MCF 10A (cell line): ENCODE results near the gene SLC25A40. TPM values are rescaled to one million over a fixed set of nuclear protein-coding genes. Genes with fewer than 3 reads are reported as not detected.

ENCODE experiments used
- BruUV-seq: library from RNA; stranded (reverse); fragments of 400-500 nt; replicated peaks from 2 replicates; lab custom pipeline; 2021; lab: Mats Ljungman, UMichigan
- CTCF ChIA-PET: fragments of 300-600 bp; sonication (Branson Sonifier 250); formaldehyde crosslinking; extraction: SDS; loops from one replicate; lab custom pipeline; 2021; ENCODE audit warnings: antibody characterized with exemption, inconsistent platforms; lab: Yijun Ruan, JAX
- POLR2A ChIA-PET: fragments of 300-600, 350-650 bp; sonication (Branson Sonifier 250); formaldehyde crosslinking; extraction: SDS; loops from one replicate; lab custom pipeline; 2020; ENCODE audit warnings: antibody characterized with exemption, inconsistent platforms; lab: Yijun Ruan, JAX
- DNase-seq: peaks from one replicate; pipeline ENCODE4 v3.0.0-alpha.2; 2018; ENCODE audit not compliant: unreplicated experiment
- H3K27ac Mint-ChIP-seq: one replicate; pipeline ENCODE4 v1.8.0; 2022; ENCODE audit warnings: mild to moderate bottlenecking, low read depth, mixed read lengths; ENCODE audit not compliant: unreplicated experiment
- H3K27me3 Mint-ChIP-seq: one replicate; pipeline ENCODE4 v1.8.0; 2022; ENCODE audit warnings: mixed read lengths; ENCODE audit not compliant: insufficient read depth, unreplicated experiment
- H3K36me3 Mint-ChIP-seq: one replicate; pipeline ENCODE4 v1.8.0; 2022; ENCODE audit warnings: mild to moderate bottlenecking, moderate library complexity, mixed read lengths; ENCODE audit not compliant: insufficient read depth, unreplicated experiment
- H3K4me1 Mint-ChIP-seq: one replicate; pipeline ENCODE4 v1.8.0; 2022; ENCODE audit warnings: mixed read lengths; ENCODE audit not compliant: insufficient read depth, unreplicated experiment
- H3K4me3 Mint-ChIP-seq: one replicate; pipeline ENCODE4 v1.8.0; 2022; ENCODE audit warnings: mild to moderate bottlenecking, moderate library complexity, mixed read lengths; ENCODE audit not compliant: unreplicated experiment
- H3K9me3 Mint-ChIP-seq: one replicate; pipeline ENCODE4 v1.8.0; 2022; ENCODE audit warnings: mixed read lengths; ENCODE audit not compliant: unreplicated experiment
- intact Hi-C: fragments of 100-400 bp; cut with micrococcal nuclease; formaldehyde crosslinking; loops from 2 replicates; pipeline ENCODE4 v1.14.1; 2022
- total RNA-seq: library from RNA; stranded (reverse); gene quantifications from 2 replicates; pipeline ENCODE4 v1.2.3, GENCODE V29; 2022
- TF ChIP-seq, protein P1 (sequence below): fragments of 200-600 bp; IDR thresholded peaks from one replicate; pipeline ENCODE4 v1.8.0; 2022; ENCODE audit warnings: antibody characterized with exemption, mild to moderate bottlenecking; ENCODE audit not compliant: unreplicated experiment

SLC25A40 gene
- total RNA-seq, 1 experiment from 2014 or later, result 10.7 TPM

GRCh38 chr7:87784424-87784823 lies 91.7 kb downstream of the SLC25A40 start:
- intact Hi-C loops, result no loop called here
- BruUV-seq, result no TSS peak
- CTCF ChIA-PET, result interaction anchor here (0.6 to 1.9 kb wide), 2 partner anchors 25 to 102 kb away, joined by 3 to 7 read pairs; no protein-coding TSS in a partner anchor
- Mint-ChIP-seq H3K4me1 (no peaks in the 10 kb centered on the region), H3K36me3 (no peaks in the 10 kb centered on the region), H3K27me3 (peaks cover 31% of the 10 kb centered on the region), H3K27ac (no peak overlapping the region), H3K9me3 (no peaks in the 10 kb centered on the region), H3K4me3 (no peak overlapping the region)
- peak; percentile 11 for DNase-seq
- POLR2A ChIA-PET, result interaction anchor here (0.5 kb wide), 1 partner anchor 163 kb away, joined by 3 read pairs; no protein-coding TSS in a partner anchor
- TF ChIP-seq, protein P1, sequence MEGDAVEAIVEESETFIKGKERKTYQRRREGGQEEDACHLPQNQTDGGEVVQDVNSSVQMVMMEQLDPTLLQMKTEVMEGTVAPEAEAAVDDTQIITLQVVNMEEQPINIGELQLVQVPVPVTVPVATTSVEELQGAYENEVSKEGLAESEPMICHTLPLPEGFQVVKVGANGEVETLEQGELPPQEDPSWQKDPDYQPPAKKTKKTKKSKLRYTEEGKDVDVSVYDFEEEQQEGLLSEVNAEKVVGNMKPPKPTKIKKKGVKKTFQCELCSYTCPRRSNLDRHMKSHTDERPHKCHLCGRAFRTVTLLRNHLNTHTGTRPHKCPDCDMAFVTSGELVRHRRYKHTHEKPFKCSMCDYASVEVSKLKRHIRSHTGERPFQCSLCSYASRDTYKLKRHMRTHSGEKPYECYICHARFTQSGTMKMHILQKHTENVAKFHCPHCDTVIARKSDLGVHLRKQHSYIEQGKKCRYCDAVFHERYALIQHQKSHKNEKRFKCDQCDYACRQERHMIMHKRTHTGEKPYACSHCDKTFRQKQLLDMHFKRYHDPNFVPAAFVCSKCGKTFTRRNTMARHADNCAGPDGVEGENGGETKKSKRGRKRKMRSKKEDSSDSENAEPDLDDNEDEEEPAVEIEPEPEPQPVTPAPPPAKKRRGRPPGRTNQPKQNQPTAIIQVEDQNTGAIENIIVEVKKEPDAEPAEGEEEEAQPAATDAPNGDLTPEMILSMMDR, result no peak

Other genes with a start within 250 kb of the SLC25A40 start
- 0.40 TPM in 1 of 2 replicates, not detected in the other for gene RUNDC3B, start 248.0 kb downstream of the SLC25A40 start, total RNA-seq
- gene DBF4, start 133 bp upstream of the SLC25A40 start, total RNA-seq, result 19.0 and 27.4 TPM in 2 replicates
- not detected in 2 replicates for gene ADAM22, start 57.9 kb upstream of the SLC25A40 start, total RNA-seq